K562 (cell line): ENCODE results near the gene OSGEP. TPM values are rescaled to one million over a fixed set of nuclear protein-coding genes. Genes with fewer than 3 reads are reported as not detected.
A peak's percentile ranks its signal among the peaks of the same experiment; 100 is the strongest.

Source experiments
- ATAC-seq: fragments of 200-7000 bp; cut with Tn5 transposase; 3 replicates; pipeline ENCODE4 v1.9.1; 2020; ENCODE audit warnings: moderate library complexity
- BruUV-seq: library from RNA; stranded (reverse); fragments of 400-500 nt; replicated peaks from 2 replicates; lab custom pipeline; 2021; lab: Mats Ljungman, UMichigan
- CTCF ChIA-PET: fragments of 300-600 bp; formaldehyde crosslinking; extraction: SDS; loops from one replicate; lab custom pipeline; 2021; ENCODE audit warnings: low intra/inter-chr PET ratio; lab: Yijun Ruan, JAX
- POLR2A ChIA-PET: fragments of 300-600, 350-650 bp; sonication (Branson Sonifier 250); formaldehyde crosslinking; extraction: SDS; loops from one replicate; lab custom pipeline; 2021; ENCODE audit warnings: antibody characterized with exemption, inconsistent platforms; lab: Yijun Ruan, JAX
- DNase-seq, 4 experiments: peaks; one replicate each; pipeline versions ENCODE4 v3.0.0 to v3.0.0-alpha.2; 2011 to 2018; ENCODE audit warnings: low spot score in 3 of 4, mixed read lengths in 3 of 4; ENCODE audit errors: extremely low read depth in 1 of 4
- FAIRE-seq: peaks from 2 replicates; lab custom pipeline; 2011; peaks lifted over from hg19 to GRCh38; lab: Jason Lieb, UNC
- H2AFZ ChIP-seq: 2 replicates; pipeline ENCODE4 v1.6.0; 2011; ENCODE audit warnings: low read depth, low read length, control low read depth, inconsistent platforms
- H3K27ac ChIP-seq: fragments of 200-600 bp; 3 replicates; pipeline ENCODE4 v1.8.0; 2011; ENCODE audit warnings: low read depth, mild to moderate bottlenecking, control low read depth, inconsistent platforms, low read length, moderate library complexity, mixed read lengths; ENCODE audit errors: extremely low read depth
- H3K27me3 ChIP-seq, 2 experiments: fragments of 300-600 bp in 1 of 2; 2 replicates in 1 of 2; 3 replicates in 1 of 2; pipeline versions ENCODE4 v1.6.0 to v1.8.0; 2011; ENCODE audit warnings: inconsistent platforms in 2 of 2, low read length in 2 of 2, mild to moderate bottlenecking in 1 of 2, mixed read lengths in 1 of 2, moderate library complexity in 1 of 2; ENCODE audit not compliant: control insufficient read depth in 2 of 2, insufficient read depth in 2 of 2
- H3K36me3 ChIP-seq: fragments of 300-600 bp; 3 replicates; pipeline ENCODE4 v1.8.0; 2011; ENCODE audit warnings: mild to moderate bottlenecking, low read length, inconsistent platforms; ENCODE audit not compliant: control insufficient read depth, insufficient read depth
- H3K4me1 ChIP-seq, 2 experiments: fragments of 200-600 bp in 1 of 2; replicated peaks in 1 of 2; 2 replicates in 1 of 2; 3 replicates in 1 of 2; pipeline versions ENCODE4 v1.5.1 to v1.8.0; 2011; ENCODE audit warnings: inconsistent platforms in 2 of 2, low read length in 2 of 2, mild to moderate bottlenecking in 1 of 2, mixed read lengths in 1 of 2, moderate library complexity in 1 of 2; ENCODE audit not compliant: control insufficient read depth in 2 of 2, insufficient read depth in 2 of 2
- H3K4me2 ChIP-seq: 2 replicates; pipeline ENCODE4 v1.6.1; 2011; ENCODE audit warnings: low read length, control low read depth, inconsistent platforms, mixed read lengths; ENCODE audit not compliant: insufficient read depth
- H3K4me3 ChIP-seq: fragments of 200-600 bp; sonication (generic), shearing (Covaris generic); 2 replicates; pipeline ENCODE4 v1.5.1; 2016; ENCODE audit warnings: control low read depth, inconsistent platforms
- H3K79me2 ChIP-seq: fragments of 200-600 bp; 3 replicates; pipeline ENCODE4 v1.8.0; 2011; ENCODE audit warnings: low read length, inconsistent platforms; ENCODE audit not compliant: control insufficient read depth, insufficient read depth
- H3K9ac ChIP-seq, 2 experiments: 2 replicates each; pipeline versions ENCODE4 v1.6.0 to v1.6.1; 2011; ENCODE audit warnings: low read depth in 2 of 2, low read length in 2 of 2, control low read depth in 1 of 2, inconsistent platforms in 1 of 2, mild to moderate bottlenecking in 1 of 2, mixed read lengths in 1 of 2; ENCODE audit not compliant: insufficient read depth in 1 of 2
- H3K9me1 ChIP-seq: one replicate; pipeline ENCODE4 v1.6.0; 2011; ENCODE audit warnings: inconsistent platforms, mild to moderate bottlenecking, low read length, moderate library complexity; ENCODE audit not compliant: control insufficient read depth, insufficient read depth
- H3K9me3 ChIP-seq: replicated peaks from 2 replicates; pipeline ENCODE4 v1.5.1; 2011; ENCODE audit warnings: low read depth, low read length, inconsistent platforms; ENCODE audit not compliant: control insufficient read depth, insufficient read depth
- H4K20me1 ChIP-seq: replicated peaks from 2 replicates; pipeline ENCODE4 v1.6.1; 2011; ENCODE audit warnings: low read length, inconsistent platforms, mixed read lengths; ENCODE audit not compliant: control insufficient read depth, insufficient read depth
- BRF2 ChIP-seq: IDR thresholded peaks from 3 replicates; pipeline ENCODE4 v1.6.1; 2011; ENCODE audit warnings: borderline replicate concordance, mild to moderate bottlenecking; ENCODE audit not compliant: insufficient read length, insufficient read depth
- HDAC6 ChIP-seq: IDR thresholded peaks from 2 replicates; pipeline ENCODE4 v1.6.1; 2012; ENCODE audit warnings: low read depth, mild to moderate bottlenecking, control low read depth, inconsistent platforms, low read length, moderate library complexity
- KDM4B ChIP-seq, 2 experiments: fragments of 450-650 bp in 1 of 2; sonication (generic) in 1 of 2; IDR thresholded peaks; 2 replicates each; pipeline ENCODE4 v1.6.1; 2016 to 2017; ENCODE audit warnings: borderline replicate concordance in 2 of 2, antibody characterized with exemption in 1 of 2, low read depth in 1 of 2, mild to moderate bottlenecking in 1 of 2
- POLR2B ChIP-seq: fragments of 450-650 bp; IDR thresholded peaks from 2 replicates; pipeline ENCODE4 v1.6.1; 2018; ENCODE audit warnings: low read depth; ENCODE audit not compliant: partially characterized antibody
- PRMT5 ChIP-seq: sonication (generic); formaldehyde crosslinking; IDR thresholded peaks from 2 replicates; pipeline ENCODE4 v1.5.0; 2020; ENCODE audit warnings: missing genetic modification reagents
- RAD51 ChIP-seq: fragments of 450-650 bp; IDR thresholded peaks from 2 replicates; pipeline ENCODE4 v1.7.1; 2016; ENCODE audit warnings: low read depth, mild to moderate bottlenecking, borderline replicate concordance
- SFPQ ChIP-seq: fragments of 200-400 bp; formaldehyde crosslinking; IDR thresholded peaks from 2 replicates; pipeline ENCODE4 v1.6.1; 2017; ENCODE audit warnings: mild to moderate bottlenecking, low read depth, low read length, moderate library complexity
- SPI1 ChIP-seq: IDR thresholded peaks from 2 replicates; pipeline ENCODE4 v1.6.1; 2011; ENCODE audit warnings: low read depth, low read length, control low read depth, borderline replicate concordance
- STAG1 ChIP-seq: sonication (generic); formaldehyde crosslinking; IDR thresholded peaks from 2 replicates; pipeline ENCODE4 v1.5.0; 2020; ENCODE audit warnings: missing genetic modification reagents, borderline replicate concordance
- ZNF253 ChIP-seq: fragments of 250-450 bp; sonication (Bioruptor Pico); conservative IDR thresholded peaks from 2 replicates; pipeline ENCODE4 v1.6.1; 2021; ENCODE audit warnings: mild to moderate bottlenecking
- ZNF445 ChIP-seq: fragments of 250-450 bp; sonication (Bioruptor Pico); IDR thresholded peaks from 2 replicates; pipeline ENCODE4 v1.4.0; 2020; ENCODE audit warnings: low read depth, mild to moderate bottlenecking, moderate library complexity
- ZNF785 ChIP-seq: fragments of 250-450 bp; sonication (Bioruptor Pico); IDR thresholded peaks from 2 replicates; pipeline ENCODE4 v1.4.0; 2020; ENCODE audit warnings: mild to moderate bottlenecking
- WGBS: fragments of 100-300 bp; shearing (Covaris generic); methylation state at CpG from one replicate; pipeline ENCODE4 v1.1.6; 2016; ENCODE audit warnings: low coverage, mixed read lengths; ENCODE audit not compliant: insufficient coverage; ENCODE audit errors: missing lambda C conversion rate; 5-methylcytosine and 5-hydroxymethylcytosine counted together
- in situ Hi-C: fragments of 300-500 bp; cut with MboI; formaldehyde crosslinking; loops from 4 replicates; pipeline ENCODE4 v1.15.0; 2018; ENCODE audit warnings: inconsistent platforms, mixed read lengths
- intact Hi-C: fragments of 100-400 bp; cut with micrococcal nuclease; formaldehyde crosslinking; loops from 2 replicates; pipeline ENCODE4 v1.14.2; 2022
- polyA plus RNA-seq, 8 experiments: library from polyadenylated mRNA; depleted of rRNA in 4 of 8; stranded (reverse) in 5 of 8; unstranded in 3 of 8; fragments of >200 nt; fragmentation: Nextera tagmentation in 2 of 8; fragmentation: Illumina TruSeq in 1 of 8; extraction: Ambion mirVana in 2 of 8; extraction: Trizol in 1 of 8; gene quantifications; 2 replicates each; pipeline versions ENCODE4 v1.2.1 to v1.2.3, GENCODE V29; 2011 to 2014; ENCODE audit warnings: inconsistent platforms in 1 of 8, missing spikeins in 1 of 8
- total RNA-seq, 7 experiments: library from RNA; depleted of rRNA in 6 of 7; stranded (reverse); fragments of >200 nt in 6 of 7; fragmentation: Illumina TruSeq in 2 of 7; extraction: Trizol in 2 of 7; gene quantifications; 2 replicates each; pipeline versions ENCODE4 v1.2.1 to v1.2.3, GENCODE V29; 2011 to 2021; ENCODE audit warnings: low replicate concordance in 1 of 7

Gene OSGEP
- total and polyA plus RNA-seq, 9 of the 15 experiments (the other 6 are each of a cell fraction or from before 2014, with no cell fraction given), result 32.1 to 59.2 (median 44.1) TPM

GRCh38 chr14:20493634-20494033 lies 39.0 kb upstream of the OSGEP start:
- no peak for FAIRE-seq
- intact Hi-C loops, result no loop called here

GRCh38 chr14:20492486-20492885 lies 37.9 kb upstream of the OSGEP start:
- FAIRE-seq (no peak), DNase-seq (no peak), ATAC-seq (no peak)
- no peaks in the 10 kb centered on the region for H3K9me1 ChIP-seq
- in situ Hi-C loops, result no loop called here
- WGBS, result 95% methylated on average over 4 of the region's 4 CpGs
- no peak overlapping the region for H3K9ac ChIP-seq
- BruUV-seq, result no TSS peak
- intact Hi-C loops, result no loop called here
- peaks cover 14 to 24% of the 10 kb centered on the region in 2 experiments; a peak in 3 of 5 replicates for H3K4me1 ChIP-seq
- ChIA-PET CTCF (no interaction called here), POLR2A (no interaction called here)
- no peak overlapping the region for H2AFZ ChIP-seq
- no peaks in the 10 kb centered on the region for H3K9me3 ChIP-seq
- no peak overlapping the region for H3K4me3 ChIP-seq
- no peak overlapping the region for H3K27ac ChIP-seq
- no peaks in the 10 kb centered on the region for H3K36me3 ChIP-seq
- no peak overlapping the region for H3K4me2 ChIP-seq
- H3K27me3 ChIP-seq, result no peaks in the 10 kb centered on the region
- no peaks in the 10 kb centered on the region for H4K20me1 ChIP-seq
- no peaks in the 10 kb centered on the region for H3K79me2 ChIP-seq
- TF ChIP-seq PRMT5 (no peak), ZNF445 (no peak), RAD51 (no peak), SFPQ (no peak), POLR2B (no peak), KDM4B (IDR thresholded peaks at IDR 0.05; ENCODE audit: borderline replicate concordance in 2 of 2, low read depth in 1 of 2) (no peak), HDAC6 (no peak), STAG1 (CRISPR knock-in tag) (no peak), ZNF785 (no peak)

More at GRCh38 chr14:20493634-20494033, 39.0 kb upstream of the OSGEP start:
- no TSS peak for BruUV-seq
- no peak for DNase-seq
- no peak overlapping the region for H3K4me2 ChIP-seq
- no peak overlapping the region for H3K4me3 ChIP-seq
- CTCF ChIA-PET, result no interaction called here
- H3K36me3 ChIP-seq, result no peaks in the 10 kb centered on the region
- in situ Hi-C loops, result no loop called here
- no peak overlapping the region; a peak in 1 of 4 replicates for H3K9ac ChIP-seq
- POLR2A ChIA-PET, result interaction anchor here (0.7 to 0.9 kb wide), 2 partner anchors 11 to 19 kb away, joined by 3 to 4 read pairs; no protein-coding TSS in a partner anchor
- no peaks in the 10 kb centered on the region for H3K9me3 ChIP-seq
- H4K20me1 ChIP-seq, result no peaks in the 10 kb centered on the region
- 23% methylated on average over 2 of the region's 2 CpGs for WGBS
- TF ChIP-seq BRF2 (no peak), SPI1 (peak; percentile 98), ZNF253 (no peak)
- ATAC-seq, result peak; percentile 33; the same call in 2 of the 3 replicates
- no peaks in the 10 kb centered on the region for H3K79me2 ChIP-seq
- peak overlapping the region; percentile 64 for H3K27ac ChIP-seq
- H3K27me3 ChIP-seq, result no peaks in the 10 kb centered on the region
- H3K4me1 ChIP-seq, result peaks cover 14 to 27% of the 10 kb centered on the region in 2 experiments; a peak in 3 of 5 replicates
- no peaks in the 10 kb centered on the region for H3K9me1 ChIP-seq
- peak overlapping the region; percentile 82 for H2AFZ ChIP-seq
